HEK293 (cell line): Measurements from ENCODE around the gene ATP6V1F.

Experiments
- CTCF ChIP-seq: fragments of 450-650 bp; formaldehyde crosslinking; IDR thresholded peaks from 2 replicates; pipeline ENCODE4 v1.5.1; 2016; ENCODE audit warnings: missing biosample characterization, missing genetic modification characterization
- PATZ1 ChIP-seq: fragments of 450-650 bp; formaldehyde crosslinking; IDR thresholded peaks from 2 replicates; pipeline ENCODE4 v1.5.1; 2016; ENCODE audit warnings: missing biosample characterization, missing genetic modification characterization
- TCF7L2 ChIP-seq: IDR thresholded peaks from 2 replicates; pipeline ENCODE4 v1.6.1; 2011; ENCODE audit warnings: low read depth, mild to moderate bottlenecking, inconsistent platforms, low read length, moderate library complexity, borderline replicate concordance
- YY1 ChIP-seq: fragments of 450-650 bp; formaldehyde crosslinking; IDR thresholded peaks from 2 replicates; pipeline ENCODE4 v1.5.1; 2018; ENCODE audit warnings: missing biosample characterization, missing genetic modification characterization
- ZNF2 ChIP-seq: fragments of 450-650 bp; formaldehyde crosslinking; IDR thresholded peaks from 2 replicates; pipeline ENCODE4 v1.5.1; 2016; ENCODE audit warnings: missing biosample characterization, missing genetic modification characterization
- ZNF221 ChIP-seq: fragments of 450-650 bp; formaldehyde crosslinking; IDR thresholded peaks from 2 replicates; pipeline ENCODE4 v1.5.1; 2017; ENCODE audit warnings: missing biosample characterization, missing genetic modification characterization, borderline replicate concordance
- ZNF274 ChIP-seq, 2 experiments: fragments of 200-500 bp in 1 of 2; fragments of 450-650 bp in 1 of 2; sonication (Bioruptor generic) in 1 of 2; formaldehyde crosslinking in 1 of 2; IDR thresholded peaks; 2 replicates each; pipeline versions ENCODE4 v1.5.1 to v1.6.1; 2014 to 2016; ENCODE audit warnings: borderline replicate concordance in 1 of 2, inconsistent platforms in 1 of 2, low read length in 1 of 2, missing biosample characterization in 1 of 2, missing genetic modification characterization in 1 of 2
- ZNF280D ChIP-seq: fragments of 450-650 bp; formaldehyde crosslinking; IDR thresholded peaks from 2 replicates; pipeline ENCODE4 v1.5.1; 2016; ENCODE audit warnings: missing biosample characterization, missing genetic modification characterization
- ZSCAN16 ChIP-seq: fragments of 450-650 bp; formaldehyde crosslinking; IDR thresholded peaks from 2 replicates; pipeline ENCODE4 v1.5.1; 2016; ENCODE audit warnings: missing biosample characterization, missing genetic modification characterization

GRCh38 chr7:128839751-128840177, 22.9 kb upstream of the ATP6V1F start:
- TF ChIP-seq CTCF, result no peak
- TF ChIP-seq ZNF2 (tag by site-specific recombination), result no peak
- no peak for TF ChIP-seq ZNF274 (IDR thresholded peaks at IDR 0.05; ENCODE audit: low read length)
- TF ChIP-seq ZNF274 (tag by site-specific recombination; IDR thresholded peaks at IDR 0.05; ENCODE audit: borderline replicate concordance), result no peak
- TF ChIP-seq TCF7L2, result no peak
- no peak for TF ChIP-seq PATZ1 (tag by site-specific recombination)
- TF ChIP-seq ZSCAN16 (tag by site-specific recombination), result no peak
- TF ChIP-seq ZNF280D, result no peak
- TF ChIP-seq ZNF221 (tag by site-specific recombination), result no peak
- TF ChIP-seq YY1, result no peak
